Measurements from ENCODE around the gene APOBEC3H.

DNA sequence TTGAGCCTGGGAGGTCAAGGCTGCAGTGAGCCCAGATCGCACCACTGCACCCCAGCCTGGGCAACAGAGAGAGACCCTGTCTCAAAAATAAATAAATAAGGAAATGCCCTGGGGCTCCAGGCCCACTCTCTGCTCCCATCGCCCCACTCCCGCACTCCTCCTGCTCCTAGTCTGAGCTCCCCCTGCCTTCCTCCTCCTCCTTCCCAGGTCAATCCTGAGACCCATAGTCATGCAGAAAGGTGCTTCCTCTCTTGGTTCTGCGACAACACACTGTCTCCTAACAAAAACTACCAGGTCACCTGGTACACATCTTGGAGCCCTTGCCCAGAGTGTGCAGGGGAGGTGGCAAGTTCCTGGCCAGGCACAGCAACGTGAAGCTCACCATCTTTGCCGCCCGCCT lies 26.9 kb upstream of the APOBEC3H start:
- TF ChIP-seq POLR2A (IDR thresholded peaks at IDR 0.05; ENCODE audit: low read depth, low read length) (no peak), EZH2 (IDR thresholded peaks at IDR 0.05; ENCODE audit: borderline replicate concordance, low read depth, low read length, severe bottlenecking) (no peak), POLR2AphosphoS5 (IDR thresholded peaks at IDR 0.05; ENCODE audit: insufficient read depth, low read depth, low read length) (no peak), JUN (IDR thresholded peaks at IDR 0.05; ENCODE audit: borderline replicate concordance, insufficient read depth, insufficient read length, low read depth) (no peak), FOS (IDR thresholded peaks at IDR 0.05; ENCODE audit: borderline replicate concordance, insufficient read depth, low read length) (no peak), MYC (IDR thresholded peaks at IDR 0.05; ENCODE audit: low read depth, low read length) (no peak), GATA2 (IDR thresholded peaks at IDR 0.05; ENCODE audit: insufficient read depth, insufficient read length, low read depth, low read length) (no peak)
- TF ChIP-seq, protein P1, sequence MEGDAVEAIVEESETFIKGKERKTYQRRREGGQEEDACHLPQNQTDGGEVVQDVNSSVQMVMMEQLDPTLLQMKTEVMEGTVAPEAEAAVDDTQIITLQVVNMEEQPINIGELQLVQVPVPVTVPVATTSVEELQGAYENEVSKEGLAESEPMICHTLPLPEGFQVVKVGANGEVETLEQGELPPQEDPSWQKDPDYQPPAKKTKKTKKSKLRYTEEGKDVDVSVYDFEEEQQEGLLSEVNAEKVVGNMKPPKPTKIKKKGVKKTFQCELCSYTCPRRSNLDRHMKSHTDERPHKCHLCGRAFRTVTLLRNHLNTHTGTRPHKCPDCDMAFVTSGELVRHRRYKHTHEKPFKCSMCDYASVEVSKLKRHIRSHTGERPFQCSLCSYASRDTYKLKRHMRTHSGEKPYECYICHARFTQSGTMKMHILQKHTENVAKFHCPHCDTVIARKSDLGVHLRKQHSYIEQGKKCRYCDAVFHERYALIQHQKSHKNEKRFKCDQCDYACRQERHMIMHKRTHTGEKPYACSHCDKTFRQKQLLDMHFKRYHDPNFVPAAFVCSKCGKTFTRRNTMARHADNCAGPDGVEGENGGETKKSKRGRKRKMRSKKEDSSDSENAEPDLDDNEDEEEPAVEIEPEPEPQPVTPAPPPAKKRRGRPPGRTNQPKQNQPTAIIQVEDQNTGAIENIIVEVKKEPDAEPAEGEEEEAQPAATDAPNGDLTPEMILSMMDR (IDR thresholded peaks at IDR 0.05; ENCODE audit: extremely low read depth in 1 of 2, insufficient read depth in 1 of 2, low read depth in 1 of 2, low read length in 2 of 2): no peak
- TF ChIP-seq, protein P2, sequence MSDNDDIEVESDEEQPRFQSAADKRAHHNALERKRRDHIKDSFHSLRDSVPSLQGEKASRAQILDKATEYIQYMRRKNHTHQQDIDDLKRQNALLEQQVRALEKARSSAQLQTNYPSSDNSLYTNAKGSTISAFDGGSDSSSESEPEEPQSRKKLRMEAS (IDR thresholded peaks at IDR 0.05; ENCODE audit: insufficient read depth, insufficient read length): no peak
